ENCODE data around the gene MAT2B. TPM values are rescaled to one million over a fixed set of nuclear protein-coding genes. Genes with fewer than 3 reads are reported as not detected.

Gene MAT2B
- total RNA-seq, 1 donor from 2014 or later: 66.8 TPM

DNA sequence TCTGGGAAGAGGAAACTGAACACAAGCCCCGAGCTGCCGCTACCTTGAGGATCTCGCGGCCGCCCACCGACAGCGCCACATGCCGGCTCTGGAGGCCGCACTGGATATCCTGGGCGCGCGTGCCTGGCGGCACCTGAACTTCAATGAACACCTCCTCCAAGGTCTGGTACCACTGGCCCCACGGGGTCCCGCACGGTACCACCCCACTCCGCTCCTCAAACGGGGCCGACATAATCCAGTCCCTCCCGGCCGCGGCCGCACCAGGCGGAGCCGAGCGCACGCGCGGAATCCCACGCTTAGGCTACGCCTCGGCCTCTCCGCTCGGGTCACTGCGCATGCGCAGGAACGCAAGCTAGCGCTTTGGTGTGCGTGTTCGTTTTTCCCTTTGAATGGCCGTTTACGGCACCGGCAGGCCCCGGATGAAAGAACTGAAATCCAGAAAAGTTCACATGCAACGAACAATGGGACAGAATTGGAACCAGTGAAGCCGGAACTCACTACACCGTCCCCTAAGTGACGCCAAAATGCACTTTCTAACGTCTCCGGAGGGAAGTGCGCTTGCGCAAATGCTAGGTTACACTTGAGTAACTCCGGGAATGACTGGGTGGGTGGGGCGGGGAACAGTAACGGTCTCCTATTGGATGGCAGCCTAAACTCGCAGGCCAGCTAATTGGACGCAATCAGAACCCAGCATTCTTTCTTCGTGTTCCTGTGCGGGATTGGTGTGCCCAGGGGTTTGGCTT, 45.4 kb upstream of the MAT2B start, which contains the start of gene NUDCD2:
TSS of gene NUDCD2 (minus strand) at position 284 of the 743 bp plus-strand sequence. CDS start at position 232, 52 bp downstream.
- Mint-ChIP-seq H3K27ac (peak within 1 kb of the TSS; percentile 100), H3K4me1 (ENCODE audit: low read depth) (peaks cover 12% of the 10 kb centered on the region), H3K4me3 (ENCODE audit: low read depth) (peak within 1 kb of the TSS; percentile 90), H3K36me3 (ENCODE audit: insufficient read depth) (peaks cover 14% of the 10 kb centered on the region), H3K27me3 (no peaks in the 10 kb centered on the region), H3K9me3 (ENCODE audit: low read depth) (no peaks in the 10 kb centered on the region)
- DNase-seq (ENCODE audit: low spot score, unreplicated experiment): peak; percentile 91
- TF ChIP-seq, protein P1, sequence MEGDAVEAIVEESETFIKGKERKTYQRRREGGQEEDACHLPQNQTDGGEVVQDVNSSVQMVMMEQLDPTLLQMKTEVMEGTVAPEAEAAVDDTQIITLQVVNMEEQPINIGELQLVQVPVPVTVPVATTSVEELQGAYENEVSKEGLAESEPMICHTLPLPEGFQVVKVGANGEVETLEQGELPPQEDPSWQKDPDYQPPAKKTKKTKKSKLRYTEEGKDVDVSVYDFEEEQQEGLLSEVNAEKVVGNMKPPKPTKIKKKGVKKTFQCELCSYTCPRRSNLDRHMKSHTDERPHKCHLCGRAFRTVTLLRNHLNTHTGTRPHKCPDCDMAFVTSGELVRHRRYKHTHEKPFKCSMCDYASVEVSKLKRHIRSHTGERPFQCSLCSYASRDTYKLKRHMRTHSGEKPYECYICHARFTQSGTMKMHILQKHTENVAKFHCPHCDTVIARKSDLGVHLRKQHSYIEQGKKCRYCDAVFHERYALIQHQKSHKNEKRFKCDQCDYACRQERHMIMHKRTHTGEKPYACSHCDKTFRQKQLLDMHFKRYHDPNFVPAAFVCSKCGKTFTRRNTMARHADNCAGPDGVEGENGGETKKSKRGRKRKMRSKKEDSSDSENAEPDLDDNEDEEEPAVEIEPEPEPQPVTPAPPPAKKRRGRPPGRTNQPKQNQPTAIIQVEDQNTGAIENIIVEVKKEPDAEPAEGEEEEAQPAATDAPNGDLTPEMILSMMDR (IDR thresholded peaks at IDR 0.05; ENCODE audit: unreplicated experiment): peak; percentile 34

DNA sequence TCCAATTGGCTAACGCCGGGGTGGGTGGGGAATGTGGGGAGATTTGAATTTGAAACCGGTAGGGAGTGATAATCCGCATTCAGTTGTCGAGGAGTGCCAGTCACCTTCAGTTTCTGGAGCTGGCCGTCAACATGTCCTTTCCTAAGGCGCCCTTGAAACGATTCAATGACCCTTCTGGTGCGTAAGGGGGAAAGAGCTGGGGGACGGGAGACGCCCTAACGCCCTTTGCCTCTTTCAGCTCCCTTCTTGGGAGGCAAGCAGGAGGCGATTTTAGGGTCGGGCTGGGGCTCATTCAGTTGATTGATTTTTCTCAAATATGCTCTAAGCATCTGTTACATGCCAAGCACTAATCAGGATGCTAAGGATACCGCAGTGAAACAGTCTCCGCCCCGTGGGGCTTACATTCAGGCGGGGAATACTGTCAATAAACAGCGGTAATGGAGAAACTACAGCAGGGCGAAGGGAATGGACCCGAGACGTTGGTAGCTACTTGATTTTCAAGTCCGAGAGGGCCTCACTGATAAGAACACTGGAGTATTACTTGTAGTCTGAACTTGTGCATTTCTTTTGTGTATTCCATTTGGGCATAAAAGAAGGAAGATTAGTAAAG, 44.8 kb upstream of the MAT2B start, which contains the start of gene HMMR:
TSS of gene HMMR (plus strand) at position 71 of the 610 bp plus-strand sequence. CDS start at position 132, 61 bp downstream.
- peaks cover 12% of the 10 kb centered on the region for H3K4me1 Mint-ChIP-seq (ENCODE audit: low read depth)
- peak; percentile 22 for DNase-seq (ENCODE audit: low spot score, unreplicated experiment)
- H3K27ac Mint-ChIP-seq: peak within 1 kb of the TSS; percentile 100
- no peaks in the 10 kb centered on the region for H3K9me3 Mint-ChIP-seq (ENCODE audit: low read depth)
- H3K4me3 Mint-ChIP-seq (ENCODE audit: low read depth): peak within 1 kb of the TSS; percentile 90
- peaks cover 10% of the 10 kb centered on the region for H3K36me3 Mint-ChIP-seq (ENCODE audit: insufficient read depth)
- H3K27me3 Mint-ChIP-seq: no peaks in the 10 kb centered on the region
- TF ChIP-seq, protein P1 (IDR thresholded peaks at IDR 0.05; ENCODE audit: unreplicated experiment): no peak

DNA sequence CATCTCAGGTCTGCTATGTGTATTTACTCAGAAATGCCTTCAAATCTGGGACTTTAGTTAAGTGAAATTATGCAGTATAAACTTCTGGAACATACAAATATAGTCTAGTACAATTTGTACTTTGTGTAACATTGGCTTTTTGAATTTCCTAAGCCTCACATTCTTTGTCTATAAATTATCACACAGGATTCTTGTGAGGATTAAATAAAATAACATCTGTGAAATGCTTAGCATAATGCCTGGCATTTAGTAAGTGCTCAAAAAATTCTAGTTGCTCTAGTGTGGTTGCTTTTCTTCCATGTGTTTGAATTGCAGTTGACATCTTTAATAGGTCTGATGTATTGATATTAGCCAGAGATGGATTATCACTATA, 42.4 kb upstream of the MAT2B start:
- Mint-ChIP-seq H3K4me1 (ENCODE audit: low read depth) (peaks cover 10% of the 10 kb centered on the region), H3K4me3 (ENCODE audit: low read depth) (no peak overlapping the region)

DNA sequence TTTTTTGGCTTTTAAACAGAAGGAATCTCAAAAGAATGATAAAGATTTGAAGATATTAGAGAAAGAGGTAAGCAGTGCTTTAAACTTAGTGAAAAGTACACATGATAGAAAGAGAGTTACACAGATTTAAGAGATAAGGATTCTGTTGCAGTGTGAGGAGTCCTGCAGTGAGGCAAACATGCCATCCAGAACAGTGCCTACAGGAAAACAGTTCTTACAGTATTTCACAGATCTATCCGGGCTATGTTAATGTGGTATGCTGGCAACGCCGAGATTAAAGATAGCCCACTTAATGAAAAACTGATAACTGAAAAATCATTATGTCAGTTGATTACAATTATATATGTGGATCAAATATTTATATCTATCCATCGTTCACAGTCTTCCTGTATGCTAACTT, 37.7 kb upstream of the MAT2B start:
- no peaks in the 10 kb centered on the region for H3K27me3 Mint-ChIP-seq
- H3K9me3 Mint-ChIP-seq (ENCODE audit: low read depth): no peaks in the 10 kb centered on the region
- peaks cover 9% of the 10 kb centered on the region for H3K36me3 Mint-ChIP-seq (ENCODE audit: insufficient read depth)
- no peak for DNase-seq (ENCODE audit: low spot score, unreplicated experiment)
- no peak overlapping the region for H3K4me3 Mint-ChIP-seq (ENCODE audit: low read depth)
- TF ChIP-seq, protein P1 (IDR thresholded peaks at IDR 0.05; ENCODE audit: unreplicated experiment): no peak
- H3K4me1 Mint-ChIP-seq (ENCODE audit: low read depth): no peaks in the 10 kb centered on the region
- no peak overlapping the region for H3K27ac Mint-ChIP-seq

More for the DNA sequence above, 42.4 kb upstream of the MAT2B start:
- TF ChIP-seq, protein P1 (IDR thresholded peaks at IDR 0.05; ENCODE audit: unreplicated experiment): no peak
- Mint-ChIP-seq H3K27ac (no peak overlapping the region), H3K9me3 (ENCODE audit: low read depth) (no peaks in the 10 kb centered on the region), H3K27me3 (no peaks in the 10 kb centered on the region), H3K36me3 (ENCODE audit: insufficient read depth) (peaks cover 2% of the 10 kb centered on the region)
- DNase-seq (ENCODE audit: low spot score, unreplicated experiment): no peak

DNA sequence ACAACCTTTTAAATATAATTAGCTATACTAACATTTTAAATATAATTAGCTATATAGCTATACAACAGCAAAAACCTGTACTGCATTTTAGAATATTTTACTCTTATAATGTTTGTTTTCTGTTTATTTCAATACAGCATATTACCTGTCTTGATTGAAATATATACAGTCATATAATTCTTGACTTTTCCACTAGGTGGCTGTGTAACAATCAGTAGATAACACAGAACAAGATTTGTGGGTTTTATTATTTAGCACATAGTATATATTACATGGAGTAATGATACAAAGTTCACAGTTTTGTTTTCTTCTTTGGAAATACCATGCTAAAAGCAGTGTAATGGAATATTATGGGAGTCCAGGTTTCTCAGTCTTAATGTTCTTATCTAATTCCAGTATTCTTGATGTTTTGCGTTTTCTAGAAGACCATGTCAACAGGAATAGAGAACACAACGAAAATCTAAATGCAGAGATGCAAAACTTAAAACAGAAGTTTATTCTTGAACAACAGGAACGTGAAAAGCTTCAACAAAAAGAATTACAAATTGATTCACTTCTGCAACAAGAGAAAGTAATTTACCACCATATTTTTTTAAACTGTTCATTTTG, 31.7 kb upstream of the MAT2B start:
- Mint-ChIP-seq H3K36me3 (ENCODE audit: insufficient read depth) (peaks cover 14% of the 10 kb centered on the region), H3K4me3 (ENCODE audit: low read depth) (no peak overlapping the region), H3K27me3 (no peaks in the 10 kb centered on the region), H3K4me1 (ENCODE audit: low read depth) (no peaks in the 10 kb centered on the region), H3K9me3 (ENCODE audit: low read depth) (no peaks in the 10 kb centered on the region), H3K27ac (no peak overlapping the region)
- no peak for DNase-seq (ENCODE audit: low spot score, unreplicated experiment)
- TF ChIP-seq, protein P1 (IDR thresholded peaks at IDR 0.05; ENCODE audit: unreplicated experiment): peak; percentile 31

All from progenitor cell of endocrine pancreas (in vitro differentiated cells).